CD4-positive, alpha-beta T cell treated with Interleukin-1 beta for 1 hour (primary cell): ENCODE measurements around the gene GSTM3.
A peak's percentile ranks its signal among the peaks of the same experiment; 100 is the strongest.
"Not testable (repeated sequence)": the region's sequence is repeated elsewhere in the genome, so short reads cannot be mapped to it uniquely, and the experiment has no call there.

Experiments
- DNase-seq, 2 donors: peaks; one replicate each; pipeline ENCODE4 v3.0.0-alpha.2; 2020 to 2022

The GSTM3 gene

DNA sequence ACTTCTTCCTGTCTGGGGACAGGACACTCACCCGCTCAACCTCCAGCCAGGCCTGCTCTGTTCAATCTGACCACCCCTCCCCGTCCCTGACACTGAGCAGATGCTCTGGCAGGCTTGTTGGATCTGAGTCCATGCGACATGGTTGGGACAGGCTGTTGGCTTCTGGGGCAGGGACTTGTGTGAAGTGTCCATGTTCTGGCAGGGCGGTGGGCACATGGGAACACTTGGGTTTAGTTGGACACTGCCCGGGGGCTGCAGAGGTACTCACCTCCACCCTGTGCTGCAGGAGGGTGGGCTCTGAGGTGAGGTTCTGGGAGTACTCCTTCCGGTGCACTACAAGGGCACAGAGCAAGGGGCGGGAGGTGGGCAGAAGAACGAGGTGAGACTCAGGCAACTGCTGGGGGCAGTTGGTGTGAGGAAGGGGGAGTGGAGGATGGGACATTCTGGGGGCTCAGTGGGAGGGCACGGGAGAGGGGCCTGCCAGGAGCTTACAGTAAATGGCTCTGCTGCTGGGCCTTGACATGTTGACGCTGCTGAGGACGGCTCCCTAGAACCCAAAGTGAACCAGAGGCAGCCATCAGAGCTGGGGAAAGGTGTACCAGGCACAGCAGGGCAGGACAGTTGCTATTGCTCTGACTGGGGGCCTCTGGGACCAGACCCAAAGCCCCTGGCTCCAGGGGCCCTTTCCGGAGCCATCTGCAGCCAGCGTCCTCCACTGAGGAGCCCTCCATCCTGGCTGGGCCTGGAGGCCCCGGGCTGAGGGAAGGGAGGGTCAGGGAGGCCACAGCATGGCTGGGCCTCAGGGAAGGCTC, 20.6 kb upstream of the GSTM3 start:
- DNase-seq: no peak

DNA sequence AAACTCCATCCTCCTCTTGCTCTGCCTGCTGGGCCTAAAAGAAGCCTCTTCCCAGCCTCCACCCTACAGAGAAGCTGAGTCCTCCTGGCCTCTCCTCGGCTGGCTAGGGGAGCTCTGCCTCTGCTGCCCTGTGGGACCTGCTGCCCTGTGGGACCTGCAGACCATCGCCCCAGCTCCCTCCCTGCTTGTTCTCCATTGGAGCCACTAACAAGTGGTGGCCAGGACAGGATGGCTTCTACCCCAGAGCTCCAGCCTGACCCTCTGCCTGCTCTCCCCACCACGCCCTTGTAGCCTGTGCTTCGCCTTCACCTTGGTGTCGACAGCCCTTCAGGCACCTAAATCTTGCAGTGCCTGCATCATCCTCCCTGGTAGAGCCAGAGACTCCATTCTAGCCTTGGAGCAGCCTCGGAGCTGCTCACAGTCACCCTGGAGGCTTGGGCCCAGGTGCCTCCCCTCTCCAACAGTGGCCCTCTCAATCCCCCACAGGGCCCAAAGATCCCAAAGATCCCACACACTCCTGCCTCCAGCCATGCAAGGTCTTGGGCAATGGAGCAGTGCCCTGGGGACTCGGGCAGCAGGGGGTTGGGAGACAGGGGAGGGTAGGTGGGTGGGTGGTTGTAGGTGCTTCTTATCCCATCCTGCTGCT, 19.9 kb upstream of the GSTM3 start:
- no peak for DNase-seq

DNA sequence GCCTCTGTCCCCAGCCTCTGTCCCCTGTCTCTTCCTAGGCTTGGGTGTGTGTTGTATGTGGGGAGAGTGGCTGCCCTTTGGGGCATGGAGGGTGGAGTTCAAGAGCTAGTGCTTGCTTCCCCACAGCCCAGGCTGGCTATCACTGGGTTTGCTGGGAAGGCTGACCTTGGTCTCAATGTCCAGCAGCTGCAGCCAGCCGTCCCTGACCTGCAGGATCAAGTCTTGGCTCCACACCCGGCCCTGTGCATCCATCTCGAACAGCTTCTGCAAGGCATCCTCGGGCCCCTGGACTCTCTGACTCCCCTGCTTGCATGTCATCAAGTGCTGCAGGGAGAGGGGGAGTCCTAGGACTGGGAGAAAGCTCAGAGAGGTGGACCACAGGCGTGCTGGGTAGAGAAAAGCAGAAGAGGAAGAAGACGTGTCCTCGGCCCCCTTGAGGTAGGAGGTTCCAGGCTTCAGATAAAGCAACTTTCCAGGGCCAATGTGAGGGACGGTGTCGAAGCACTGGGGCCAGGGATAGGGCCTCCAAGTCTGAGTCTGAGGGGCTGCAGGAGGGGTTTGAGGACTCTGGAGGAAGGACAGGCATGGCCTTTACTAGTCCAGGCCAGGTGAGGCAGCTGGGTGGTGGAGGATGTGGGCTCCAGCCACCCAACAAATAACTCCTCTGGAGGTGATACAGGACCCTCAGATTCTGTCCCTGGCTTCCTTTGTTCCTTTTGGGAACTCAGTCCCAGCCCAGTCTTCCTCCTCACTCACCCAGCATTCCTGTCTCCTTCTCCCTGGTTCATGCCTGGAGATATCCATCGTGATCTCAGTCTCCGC, 18.9 kb upstream of the GSTM3 start:
- no peak for DNase-seq

DNA sequence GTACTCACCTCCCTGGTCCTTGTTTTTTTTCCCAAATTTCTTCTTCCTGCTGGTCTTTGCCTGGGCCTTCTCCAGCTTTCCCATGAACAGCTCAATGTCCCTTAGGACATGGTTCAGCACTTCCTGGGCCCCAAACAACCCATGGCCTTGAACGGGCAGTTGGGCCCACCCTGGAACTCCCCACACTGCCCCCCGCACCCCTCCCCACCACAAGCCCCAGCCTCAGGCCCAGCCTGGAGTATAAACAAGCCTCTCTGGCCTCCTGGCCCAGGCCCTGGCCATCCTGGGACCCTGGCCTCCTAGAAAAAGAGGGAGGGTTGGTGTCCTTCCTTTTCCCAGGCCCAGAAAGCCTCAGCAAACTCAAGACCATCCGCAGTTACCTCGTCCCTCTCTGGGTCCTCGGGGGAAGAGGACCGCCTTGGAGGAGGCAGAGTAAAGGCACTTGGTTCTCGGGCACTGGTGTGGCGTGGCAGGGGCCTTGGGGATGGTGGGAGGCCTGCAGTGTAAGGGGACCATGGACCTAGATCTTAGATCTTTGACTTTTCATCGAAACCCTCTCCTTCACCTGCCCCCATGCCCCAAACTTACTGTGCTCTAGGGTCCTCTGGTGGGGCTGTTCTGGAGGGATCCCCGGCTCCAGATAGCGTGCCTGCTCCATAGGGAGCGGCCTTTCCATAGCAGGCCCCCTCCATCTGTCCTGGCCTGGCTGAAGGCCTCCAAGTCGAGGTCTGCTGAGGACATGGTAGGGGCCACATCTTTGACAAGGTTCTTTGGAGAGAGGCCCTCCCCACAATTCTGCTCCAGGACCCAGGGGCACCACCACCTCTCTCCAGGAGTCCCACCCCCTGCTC, 17.3 kb upstream of the GSTM3 start:
- DNase-seq: no peak

DNA sequence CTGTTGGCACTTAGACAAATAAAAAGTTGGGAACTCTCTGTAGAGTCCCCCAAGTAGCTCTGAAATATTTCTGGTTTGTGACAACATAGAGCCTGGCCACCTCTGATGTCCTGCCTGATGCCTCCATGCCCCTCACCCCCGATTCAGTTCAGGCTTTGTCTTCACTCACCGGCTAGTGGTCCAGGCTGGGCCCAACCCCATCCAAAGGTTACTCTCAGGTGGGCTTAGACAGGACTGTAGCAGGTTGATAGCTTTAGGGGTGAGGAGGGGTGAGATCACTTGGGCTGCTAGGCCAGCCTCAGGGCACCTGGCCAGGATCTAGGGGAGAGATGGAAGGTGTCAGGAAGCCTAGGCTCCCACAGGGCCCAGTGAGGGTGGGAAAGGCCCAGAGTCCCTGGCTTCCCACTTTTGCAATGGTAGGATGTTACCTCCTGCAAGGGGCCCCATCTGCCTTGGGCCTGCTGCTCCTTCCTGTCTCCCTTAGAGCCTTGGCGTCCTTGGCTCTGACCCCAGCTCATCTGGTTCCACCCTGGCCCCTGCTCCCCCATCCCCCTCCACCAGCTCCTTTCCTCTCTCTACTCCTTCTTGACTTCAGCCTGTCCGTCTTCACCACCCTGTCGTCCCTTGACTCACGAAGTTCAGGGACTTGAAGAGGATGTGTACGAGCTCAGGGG, 16.1 kb upstream of the GSTM3 start:
- DNase-seq: no peak

DNA sequence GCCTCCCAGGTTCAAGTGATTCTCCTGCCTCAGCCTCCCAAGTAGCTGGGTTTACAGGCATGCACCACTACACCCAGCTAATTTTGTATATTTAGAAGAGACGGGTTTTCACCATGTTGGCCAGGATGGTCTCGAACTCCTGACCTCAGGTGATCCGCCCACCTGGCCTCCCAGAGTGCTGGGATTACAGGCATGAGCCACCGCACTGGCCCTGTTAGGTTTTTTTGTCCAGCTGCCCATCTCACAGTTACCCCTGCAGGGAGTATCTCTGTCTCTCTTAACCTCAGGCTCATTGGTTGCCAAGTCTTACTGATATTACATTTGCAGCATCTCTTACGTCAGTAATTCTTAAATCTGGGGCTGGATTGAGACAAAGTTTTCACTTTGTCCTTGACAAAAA, 15.5 kb upstream of the GSTM3 start:
- not testable (repeated sequence) for DNase-seq

DNA sequence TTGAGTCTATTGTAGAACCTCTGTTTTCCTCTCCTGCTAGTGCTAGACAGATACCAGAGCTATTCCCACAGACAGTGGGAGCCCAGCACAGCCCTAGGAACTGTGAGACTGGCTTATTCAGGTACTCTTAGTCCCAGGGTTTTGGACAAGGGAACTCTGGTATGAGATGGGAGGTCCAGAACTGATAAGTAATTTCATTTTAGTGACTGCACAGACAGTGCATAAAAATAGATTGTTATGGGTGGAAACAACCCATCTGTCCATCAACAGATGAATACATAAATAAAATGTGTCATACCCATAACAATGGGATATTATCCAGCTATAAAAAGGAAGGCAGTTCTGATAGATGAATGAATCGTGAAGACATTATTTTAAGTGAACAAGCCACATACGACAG, 13.9 kb upstream of the GSTM3 start:
- no peak for DNase-seq

DNA sequence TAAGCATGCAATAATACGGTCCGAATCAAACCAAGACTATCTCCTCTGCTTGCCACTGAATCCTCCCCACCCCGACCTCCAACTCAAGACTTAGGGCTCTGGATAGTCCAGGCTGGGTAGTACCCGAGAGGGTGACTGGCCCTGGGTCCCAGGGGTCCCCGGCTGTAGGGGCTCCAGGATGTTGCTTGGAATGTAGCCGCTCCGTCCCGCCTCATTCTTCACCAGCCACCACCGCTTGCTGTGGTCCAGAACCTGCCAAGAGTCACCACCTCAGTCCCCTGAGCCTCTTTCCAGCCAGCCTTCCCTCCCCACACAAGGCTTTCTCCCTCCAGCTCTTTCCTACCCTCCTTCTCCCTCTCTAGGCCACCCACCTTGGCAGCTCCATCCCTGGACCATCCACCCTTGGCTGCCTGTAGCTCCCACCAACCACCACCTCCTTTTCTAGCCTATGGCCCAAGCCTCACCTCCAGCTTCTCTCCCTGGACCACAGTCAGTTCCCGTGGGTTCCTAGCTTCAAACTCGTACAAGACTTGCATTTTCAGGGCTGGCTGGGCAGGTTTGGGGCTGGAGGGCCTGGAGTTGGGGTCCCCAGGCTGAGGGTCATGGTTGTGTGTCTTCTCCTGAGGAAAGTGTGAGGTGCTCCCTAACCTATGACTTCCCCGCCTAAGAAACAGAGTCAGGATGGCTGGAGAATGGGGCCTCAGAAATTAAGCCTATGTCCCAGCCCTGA, 10.9 kb upstream of the GSTM3 start:
- DNase-seq: no peak

DNA sequence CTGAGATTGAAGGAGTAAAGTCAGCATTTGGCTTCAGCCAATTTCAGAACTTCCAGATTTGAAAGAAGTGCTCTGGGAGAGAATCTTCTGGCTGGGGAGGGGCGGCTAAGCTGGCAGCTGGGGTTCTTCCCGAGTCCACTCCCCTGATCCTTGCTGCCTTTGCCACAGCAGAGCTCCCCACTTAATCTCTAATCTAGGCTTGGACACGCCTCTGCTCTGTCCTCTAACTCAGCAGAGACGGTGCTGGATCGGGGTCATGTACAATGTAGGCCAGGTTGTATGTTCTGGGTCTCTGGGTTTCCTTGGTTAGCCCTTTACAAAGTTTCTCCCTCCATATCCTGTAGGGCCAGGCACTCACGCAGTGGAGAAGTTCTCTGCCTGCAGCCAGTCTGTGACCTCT, 10.1 kb upstream of the GSTM3 start:
- no peak for DNase-seq

DNA sequence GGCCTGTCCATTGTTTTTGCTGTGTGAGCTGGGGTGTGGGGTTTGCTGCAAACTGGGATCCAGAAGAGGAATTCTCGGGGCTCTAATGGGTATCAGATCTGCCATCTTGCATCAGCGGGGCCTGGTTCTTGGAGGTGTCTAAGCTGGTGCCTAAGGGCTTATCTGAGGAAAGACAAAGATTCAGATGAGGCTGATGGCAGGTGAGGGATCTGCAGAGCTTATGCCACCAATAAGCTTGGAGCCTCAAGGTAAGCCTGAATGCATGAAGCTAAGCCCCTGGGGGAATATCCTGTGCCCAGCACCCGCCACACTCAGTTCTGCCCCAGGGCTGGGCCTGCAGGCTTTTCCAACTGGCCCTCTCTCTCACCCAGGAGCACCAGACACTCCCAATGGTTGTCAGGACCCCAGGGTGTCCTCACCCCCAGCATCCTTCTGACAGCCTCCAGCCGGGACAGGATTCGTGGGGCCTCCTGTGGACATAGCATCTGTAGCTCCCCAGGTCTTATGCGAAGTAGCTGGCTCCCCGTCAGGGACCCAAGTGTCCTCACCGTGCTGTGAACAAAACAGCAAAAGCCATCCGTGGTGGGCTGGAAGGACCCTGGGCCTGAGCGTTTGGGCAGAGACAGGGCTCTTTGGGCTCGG, 9.5 kb upstream of the GSTM3 start:
- DNase-seq: no peak

DNA sequence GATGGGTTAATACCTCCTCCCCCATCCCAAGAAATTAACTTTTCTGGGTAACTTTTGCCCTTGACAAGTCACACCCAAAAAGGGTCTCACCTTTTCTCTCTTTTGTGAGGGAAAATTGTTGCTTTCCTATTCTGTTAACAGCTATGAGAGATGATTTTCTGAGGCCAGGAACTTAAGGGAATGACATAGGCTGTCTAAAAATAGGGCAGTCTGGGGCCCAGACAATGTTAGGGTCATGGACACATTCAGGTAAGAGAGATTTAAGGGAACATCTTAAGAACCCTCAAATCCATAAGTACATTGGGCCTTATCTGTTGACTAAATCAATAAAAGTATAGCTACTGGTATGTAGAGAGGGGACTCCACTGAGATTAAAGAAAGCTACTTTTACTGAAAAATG, 8.4 kb upstream of the GSTM3 start:
- DNase-seq: no peak

DNA sequence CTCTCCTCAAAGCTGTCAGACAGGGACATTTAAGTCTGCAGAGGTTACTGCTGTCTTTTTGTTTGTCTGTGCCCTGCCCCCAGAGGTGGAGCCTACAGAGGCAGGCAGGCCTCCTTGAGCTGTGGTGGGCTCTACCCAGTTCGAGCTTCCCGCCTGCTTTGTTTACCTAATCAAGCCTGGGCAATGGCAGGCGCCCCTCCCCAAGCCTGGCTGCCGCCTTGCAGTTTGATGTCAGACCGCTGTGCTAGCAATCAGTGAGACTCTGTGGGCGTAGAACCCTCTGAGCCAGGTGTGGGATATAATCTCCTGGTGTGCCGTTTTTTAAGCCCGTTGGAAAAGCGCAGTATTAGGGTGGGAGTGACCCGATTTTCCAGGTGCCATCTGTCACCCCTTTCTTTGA, 7.5 kb upstream of the GSTM3 start:
- DNase-seq: not testable (repeated sequence)

DNA sequence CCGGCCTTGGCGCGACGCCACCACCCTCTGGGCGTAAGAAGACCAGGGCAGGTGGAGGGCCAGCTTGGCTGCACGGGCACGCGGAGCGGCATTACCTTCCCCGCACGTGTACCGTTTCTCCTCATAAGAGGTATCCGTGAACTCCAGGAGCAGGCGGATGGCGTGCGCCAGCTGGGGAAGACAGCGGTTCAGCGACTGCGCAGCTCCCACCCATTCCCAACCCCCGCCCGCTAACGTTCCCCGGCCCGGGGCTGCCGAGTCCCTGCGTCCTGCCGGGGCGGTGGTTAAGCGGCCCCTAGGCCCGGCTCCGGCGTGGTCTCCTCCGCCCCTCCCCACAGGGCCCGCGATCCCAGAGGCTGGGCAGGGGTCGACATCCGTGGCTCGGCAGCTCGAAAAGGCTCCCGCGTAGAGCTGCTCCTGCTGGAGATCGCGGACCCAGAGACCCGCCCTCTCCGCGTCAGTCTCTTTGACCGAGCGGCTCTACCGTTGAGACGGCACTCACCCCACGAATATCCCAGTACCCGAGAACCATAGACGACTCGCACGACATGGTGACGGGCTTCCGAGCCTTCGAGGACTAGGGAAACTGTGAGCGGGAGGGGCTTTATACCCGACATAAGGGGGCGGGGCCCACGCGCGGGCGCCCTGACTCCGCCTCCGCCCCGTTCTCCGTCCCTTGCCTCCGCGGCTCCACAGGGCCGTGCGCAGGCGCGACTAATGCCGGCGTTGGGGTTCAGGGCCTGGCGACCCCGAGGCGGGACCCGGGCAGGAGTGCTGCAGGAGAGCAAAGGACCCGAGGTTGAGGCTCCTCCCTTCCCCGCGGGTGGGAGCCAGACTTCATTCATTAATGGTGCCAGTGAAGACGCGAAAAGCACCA, 862 bp downstream of the GSTM3 start:
- peak; percentile 87 to 90 for DNase-seq

DNA sequence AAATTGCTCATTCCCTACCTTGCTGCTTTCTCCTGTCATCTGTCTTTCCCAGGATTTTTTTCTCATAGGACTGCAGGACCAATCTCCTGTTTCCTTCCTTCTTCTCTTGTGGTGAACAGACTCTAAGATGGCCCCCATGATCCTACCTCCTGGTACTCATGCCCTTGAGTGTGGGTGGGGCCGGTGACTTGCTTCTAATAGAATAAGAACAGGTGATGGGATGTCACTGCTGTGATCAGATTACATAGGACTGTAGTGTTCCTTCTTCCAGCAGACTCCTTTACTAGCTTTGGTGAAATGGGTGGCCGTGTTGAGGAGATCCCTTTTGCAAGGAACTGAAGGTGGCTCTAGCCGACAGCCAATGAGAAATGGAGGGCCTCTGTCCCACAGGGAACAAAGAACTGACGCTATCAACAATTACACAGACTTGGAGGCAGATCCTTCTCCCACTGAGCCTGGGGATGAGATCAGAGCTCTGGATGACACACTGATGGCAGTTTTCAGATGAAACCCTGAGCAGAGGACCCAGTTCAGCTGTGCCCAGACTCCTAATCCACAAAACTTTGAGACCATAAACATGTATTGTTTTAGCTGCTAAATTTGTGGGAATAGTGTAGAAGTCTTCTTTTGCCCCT, 7.5 kb downstream of the GSTM3 start:
- no peak for DNase-seq

DNA sequence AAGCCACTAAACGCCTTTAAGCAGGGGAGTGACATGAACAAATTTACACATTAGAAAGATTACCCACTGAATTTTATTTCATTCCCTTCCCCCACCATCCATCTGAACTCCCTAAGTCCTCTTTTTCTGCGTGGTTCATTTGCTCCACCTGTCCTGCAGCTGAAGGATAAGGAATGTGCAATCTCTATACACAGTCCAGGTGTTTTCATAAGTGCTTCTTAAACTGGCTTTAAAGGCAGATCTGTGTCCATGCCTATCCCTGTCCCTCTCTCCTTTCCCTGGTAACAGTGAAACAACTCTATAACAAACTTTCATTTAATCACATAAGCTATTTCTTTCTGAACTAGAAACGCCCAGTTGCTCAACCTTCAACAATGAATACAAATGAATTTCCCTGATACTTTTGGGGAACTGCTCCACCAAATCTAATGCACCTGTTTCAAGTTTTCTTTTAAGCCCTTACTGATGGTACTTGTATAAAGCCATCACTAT, 8.4 kb downstream of the GSTM3 start:
- no peak for DNase-seq

DNA sequence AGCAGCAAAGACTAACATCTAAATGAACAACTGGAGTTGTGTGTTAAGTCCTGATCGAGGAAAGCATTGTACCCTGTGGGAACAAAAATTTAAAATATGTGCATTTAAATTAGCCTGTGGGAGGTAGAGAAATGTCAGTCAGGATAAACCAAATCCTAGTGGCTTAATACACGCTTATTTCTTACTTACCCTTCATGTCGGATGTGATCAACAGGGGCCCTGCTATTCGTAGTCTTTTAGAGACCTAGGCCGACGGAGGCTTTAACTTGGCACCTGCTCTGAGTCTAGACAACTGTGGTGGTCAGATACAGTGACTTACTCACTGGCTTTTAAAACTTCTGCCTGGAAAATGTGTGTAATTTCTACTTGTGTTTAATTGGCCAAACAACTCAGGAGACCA, 10.2 kb downstream of the GSTM3 start:
- DNase-seq: no peak

DNA sequence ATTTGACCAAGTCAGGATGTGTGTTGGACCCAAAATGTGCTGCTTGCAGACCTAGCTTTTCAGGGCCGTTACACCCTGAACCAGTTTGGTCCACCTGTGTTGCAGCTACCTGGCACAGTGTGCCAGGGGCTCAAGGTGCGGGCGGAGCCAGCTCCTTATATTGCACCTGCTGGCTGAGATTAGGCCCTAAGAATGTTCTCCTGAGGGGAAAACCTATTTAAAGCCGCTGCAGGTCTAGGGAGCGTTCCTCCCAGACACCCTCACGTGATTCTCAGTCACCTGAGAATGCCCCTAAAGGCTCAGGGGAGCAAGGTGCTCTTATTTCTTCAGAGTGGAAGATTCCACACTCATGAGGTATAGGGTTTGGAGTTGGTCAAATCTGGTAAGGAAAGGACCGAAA, 12.0 kb downstream of the GSTM3 start:
- no peak for DNase-seq

DNA sequence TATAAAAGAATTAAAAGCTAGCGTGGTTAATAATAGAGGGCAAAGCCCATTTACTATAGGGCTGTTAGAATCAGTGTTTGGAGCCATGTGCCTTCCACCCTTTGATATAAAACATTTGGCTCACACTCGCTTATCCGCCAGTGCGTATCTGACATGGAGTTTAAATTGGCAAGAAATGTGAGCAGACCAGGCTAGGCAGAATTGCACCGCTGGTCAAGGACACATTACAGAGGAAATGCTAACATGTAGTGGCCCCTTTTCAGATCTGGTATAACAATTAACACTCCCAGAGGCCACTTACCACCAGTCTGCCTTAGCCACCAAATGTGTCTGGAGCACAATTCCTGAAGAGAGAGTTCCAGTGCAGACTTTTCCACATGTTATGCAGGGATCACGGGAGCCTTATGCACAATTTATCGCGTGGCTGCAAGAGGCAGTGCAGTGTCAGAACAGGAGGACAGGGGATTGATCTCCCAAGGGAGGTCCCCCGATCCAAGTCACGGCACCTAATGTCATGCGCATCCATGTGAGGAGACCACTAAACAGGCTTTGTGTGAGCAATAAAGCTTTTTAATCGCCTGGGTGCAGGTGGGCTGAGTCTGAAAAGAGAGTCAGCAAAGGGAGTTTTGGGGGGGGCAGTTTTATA, 14.0 kb downstream of the GSTM3 start:
- DNase-seq: no peak

DNA sequence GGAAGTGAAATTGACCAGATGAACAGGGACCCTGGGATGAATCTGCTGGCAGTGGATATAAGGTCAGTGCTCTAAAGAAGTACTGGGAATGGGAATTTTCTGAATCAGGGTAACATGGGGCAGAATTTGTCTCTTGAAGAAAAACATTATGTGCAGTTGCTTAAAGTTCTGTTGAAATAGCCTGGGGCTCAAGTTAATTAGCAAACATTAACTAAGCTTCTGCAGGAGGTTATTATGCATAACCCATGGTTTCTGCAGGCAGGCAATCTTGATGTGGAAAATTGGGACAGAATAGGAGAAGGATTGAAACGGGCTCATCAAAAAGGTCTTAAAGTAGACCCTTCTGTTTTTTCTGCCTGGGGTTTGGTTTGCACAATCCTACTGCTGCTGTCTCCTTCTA, 14.8 kb downstream of the GSTM3 start:
- DNase-seq: no peak
